ENCODE data around the gene ARHGAP24.

- no peak for TF ChIP-seq CTCF (IDR thresholded peaks at IDR 0.05)
- no peak for TF ChIP-seq STAT6 (CRISPR knock-in tag; conservative IDR thresholded peaks at IDR 0.05; ENCODE audit: low read depth)
- no peak for TF ChIP-seq RELA (CRISPR knock-in tag; IDR thresholded peaks at IDR 0.05; ENCODE audit: borderline replicate concordance)
- TF ChIP-seq ATF1 (CRISPR knock-in tag; IDR thresholded peaks at IDR 0.05) = no peak
- no peak for TF ChIP-seq SMAD3 (CRISPR knock-in tag; IDR thresholded peaks at IDR 0.05; ENCODE audit: borderline replicate concordance)
- TF ChIP-seq ZNF263 (CRISPR knock-in tag; IDR thresholded peaks at IDR 0.05; ENCODE audit: low read depth) = no peak
- no peak for TF ChIP-seq USF1 (CRISPR knock-in tag; IDR thresholded peaks at IDR 0.05)
- no peak for TF ChIP-seq USF2 (CRISPR knock-in tag; IDR thresholded peaks at IDR 0.05)
- no peak for TF ChIP-seq PRDM15 (CRISPR knock-in tag; IDR thresholded peaks at IDR 0.05)
- no peak for TF ChIP-seq ZNF423 (CRISPR knock-in tag; IDR thresholded peaks at IDR 0.05)
- no peak for TF ChIP-seq FOXJ3 (CRISPR knock-in tag; IDR thresholded peaks at IDR 0.05; ENCODE audit: borderline replicate concordance)
- no peak for TF ChIP-seq SP1 (CRISPR knock-in tag; conservative IDR thresholded peaks at IDR 0.05)
These were observed 518.7 kb downstream of the ARHGAP24 start for GRCh38 chr4:85993641-85994040.
